Right atrium auricular region (tissue), 2 donors: ENCODE measurements around the gene CCDC12. TPM values are rescaled to one million over a fixed set of nuclear protein-coding genes. Genes with fewer than 3 reads are reported as not detected.

Experiments used
- DNase-seq: peaks from one replicate; pipeline ENCODE4 v3.0.0-alpha.2; 2019; ENCODE audit warnings: low spot score
- H3K27ac ChIP-seq, 2 donors: fragments of 200-600 bp; sonication (generic); 1 replicate in 1 of 2; 2 replicates in 1 of 2; pipeline ENCODE4 v1.5.1; 2016 to 2019
- H3K27me3 ChIP-seq, 2 donors: fragments of 200-600 bp; sonication (generic); one replicate each; pipeline versions ENCODE4 v1.5.1 to v1.6.0; 2017 to 2019
- H3K36me3 ChIP-seq: fragments of 200-600 bp; sonication (generic); one replicate; pipeline ENCODE4 v1.5.1; 2016
- H3K4me1 ChIP-seq, 2 donors: fragments of 200-600 bp; sonication (generic); one replicate each; pipeline versions ENCODE4 v1.5.1 to v1.6.0; 2017 to 2019
- H3K4me3 ChIP-seq, 2 donors: fragments of 200-600 bp; sonication (generic); 1 replicate in 1 of 2; 2 replicates in 1 of 2; pipeline ENCODE4 v1.5.1; 2017 to 2019; ENCODE audit warnings: mild to moderate bottlenecking in 1 of 2, moderate library complexity in 1 of 2
- H3K9me3 ChIP-seq, 2 donors: fragments of 200-600 bp; sonication (generic); one replicate each; pipeline ENCODE4 v1.5.1; 2019
- total RNA-seq, 2 donors: library from RNA; depleted of rRNA; stranded (reverse); fragments of >200 nt; gene quantifications; one replicate each; pipeline ENCODE4 v1.1.0, GENCODE V29; 2016
- TF ChIP-seq, protein P1 (sequence below), 2 donors: fragments of 200-600 bp; sonication (generic); IDR thresholded peaks; one replicate each; pipeline ENCODE4 v1.5.1; 2019; ENCODE audit warnings: antibody characterized with exemption in 2 of 2

Gene CCDC12
- total RNA-seq, 2 donors from 2014 or later: 27.5 to 38.6 TPM

DNA sequence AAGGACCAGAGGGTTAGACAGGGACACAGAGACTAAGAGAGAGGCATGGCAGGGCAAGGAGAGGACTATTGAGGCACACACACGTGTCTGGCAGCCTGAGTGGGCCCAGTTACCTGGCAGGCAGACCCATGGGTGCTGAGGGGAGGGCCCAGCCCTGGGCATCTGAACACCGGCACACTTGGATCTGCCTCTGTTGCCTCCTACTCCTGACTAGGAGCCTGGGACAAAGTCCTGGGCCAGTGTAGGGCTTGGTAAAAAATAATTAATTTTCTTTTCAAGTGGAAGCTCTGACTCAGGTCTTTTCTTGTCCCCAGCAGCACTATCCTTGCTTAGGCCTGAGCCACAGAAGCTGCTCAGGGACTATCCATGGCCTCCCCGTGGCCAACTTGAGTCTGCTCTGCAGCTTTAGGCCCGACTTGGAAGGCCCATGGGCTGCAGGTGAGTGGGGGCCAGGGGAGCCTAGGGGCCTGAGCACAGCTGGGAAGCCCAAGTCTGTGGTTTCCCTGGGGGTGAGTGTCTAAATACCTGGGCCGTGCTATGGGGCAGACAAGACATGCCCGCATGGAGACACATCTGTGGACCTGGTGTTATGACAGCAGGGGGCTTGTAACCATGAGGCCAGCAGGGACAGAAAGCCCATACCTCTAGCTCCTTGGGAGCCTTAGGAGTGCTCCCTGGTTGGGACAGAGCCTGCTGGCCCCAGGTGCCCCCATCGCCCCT lies 99.0 kb downstream of the CCDC12 start, which contains the start of gene PTH1R:
Gene PTH1R, plus strand, starts transcription at position 316 of the 720 bp plus-strand sequence. CDS start 5,839 bp downstream, outside the sequence.
- Histone ChIP-seq H3K36me3 (no peaks in the 10 kb centered on the region), H3K9me3 (no peaks in the 10 kb centered on the region), H3K27ac (peak within 1 kb of the TSS in 1 of 2 donors; percentile 6), H3K4me1 (peaks cover 0 to 45% of the 10 kb centered on the region in 2 donors), H3K27me3 (peaks cover 0 to 10% of the 10 kb centered on the region in 2 donors), H3K4me3 (no peak within 1 kb of the TSS)
- DNase-seq: no peak
- TF ChIP-seq, protein P1, sequence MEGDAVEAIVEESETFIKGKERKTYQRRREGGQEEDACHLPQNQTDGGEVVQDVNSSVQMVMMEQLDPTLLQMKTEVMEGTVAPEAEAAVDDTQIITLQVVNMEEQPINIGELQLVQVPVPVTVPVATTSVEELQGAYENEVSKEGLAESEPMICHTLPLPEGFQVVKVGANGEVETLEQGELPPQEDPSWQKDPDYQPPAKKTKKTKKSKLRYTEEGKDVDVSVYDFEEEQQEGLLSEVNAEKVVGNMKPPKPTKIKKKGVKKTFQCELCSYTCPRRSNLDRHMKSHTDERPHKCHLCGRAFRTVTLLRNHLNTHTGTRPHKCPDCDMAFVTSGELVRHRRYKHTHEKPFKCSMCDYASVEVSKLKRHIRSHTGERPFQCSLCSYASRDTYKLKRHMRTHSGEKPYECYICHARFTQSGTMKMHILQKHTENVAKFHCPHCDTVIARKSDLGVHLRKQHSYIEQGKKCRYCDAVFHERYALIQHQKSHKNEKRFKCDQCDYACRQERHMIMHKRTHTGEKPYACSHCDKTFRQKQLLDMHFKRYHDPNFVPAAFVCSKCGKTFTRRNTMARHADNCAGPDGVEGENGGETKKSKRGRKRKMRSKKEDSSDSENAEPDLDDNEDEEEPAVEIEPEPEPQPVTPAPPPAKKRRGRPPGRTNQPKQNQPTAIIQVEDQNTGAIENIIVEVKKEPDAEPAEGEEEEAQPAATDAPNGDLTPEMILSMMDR (IDR thresholded peaks at IDR 0.05): no peak

DNA sequence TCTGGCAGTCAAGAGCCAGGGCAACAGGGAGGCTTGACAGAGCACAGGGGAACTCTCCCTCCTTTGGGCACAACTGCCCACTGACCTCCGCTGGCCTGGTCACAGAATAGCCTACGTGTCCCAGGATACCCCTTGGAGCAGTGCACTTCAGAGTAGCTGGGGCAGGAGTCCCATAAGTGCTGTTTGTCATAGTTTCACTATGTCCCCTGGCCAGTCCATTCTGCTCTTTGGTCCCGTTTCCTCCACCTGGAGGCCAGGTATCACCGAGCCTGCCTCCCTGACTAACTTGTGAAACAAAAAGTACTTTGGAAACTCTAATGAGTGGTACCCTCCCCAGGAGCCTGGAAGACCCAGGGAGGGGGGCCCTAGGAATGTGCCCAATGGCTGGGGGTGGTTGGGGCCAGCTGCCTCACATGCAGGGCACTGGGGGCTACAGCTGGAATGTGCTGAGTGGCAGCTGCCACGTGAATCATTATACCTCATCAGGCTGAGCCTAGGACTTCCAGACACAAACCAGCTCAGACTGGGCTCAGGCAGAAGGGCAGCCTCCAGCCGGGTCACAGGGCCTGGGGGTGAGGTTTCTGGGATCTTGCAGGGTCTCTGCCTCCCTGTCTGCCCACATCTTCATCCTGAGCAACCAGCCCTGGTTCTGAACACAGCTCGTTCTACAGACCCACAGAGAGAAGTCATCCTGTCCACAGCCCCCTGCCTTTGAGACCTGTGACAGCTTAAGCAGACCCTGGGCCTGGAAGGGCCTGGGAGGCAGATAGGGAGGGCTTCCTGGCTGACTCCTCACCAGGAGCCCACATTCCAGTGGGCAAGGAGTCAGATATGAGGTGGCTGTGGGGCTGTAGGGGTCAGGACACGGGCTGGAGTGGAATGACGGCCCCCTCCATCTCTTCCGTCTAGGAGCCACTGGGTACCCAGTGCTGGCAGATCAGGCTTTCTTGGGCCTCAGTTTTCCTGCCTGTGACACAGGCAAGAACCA lies 99.9 kb downstream of the CCDC12 start:
- no peaks in the 10 kb centered on the region for H3K9me3 ChIP-seq
- no peak overlapping the region for H3K4me3 ChIP-seq
- H3K36me3 ChIP-seq: no peaks in the 10 kb centered on the region
- TF ChIP-seq, protein P1 (IDR thresholded peaks at IDR 0.05): no peak
- no peak overlapping the region for H3K27ac ChIP-seq
- peaks cover 0 to 47% of the 10 kb centered on the region in 2 donors for H3K4me1 ChIP-seq
- no peak for DNase-seq
- peaks cover 0 to under 1% of the 10 kb centered on the region in 2 donors for H3K27me3 ChIP-seq

DNA sequence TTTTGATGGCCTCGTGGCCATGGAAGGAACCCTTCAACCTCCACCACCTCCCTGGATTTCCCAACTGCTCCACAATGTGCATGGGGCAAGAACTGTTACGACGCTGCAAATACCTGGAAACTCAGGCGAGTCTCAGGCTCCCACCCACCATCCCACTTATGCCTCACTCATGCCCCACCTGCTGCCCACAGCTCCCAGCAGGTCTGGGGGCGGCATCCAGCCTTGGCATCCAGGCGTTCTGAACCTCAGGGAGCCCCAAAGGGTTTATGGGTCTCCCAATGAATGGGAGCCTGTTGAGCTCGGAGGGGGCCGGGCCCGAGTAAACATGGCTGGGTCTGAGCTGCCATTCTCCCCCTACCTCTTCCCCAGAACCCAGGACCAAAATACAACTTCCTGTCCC lies 101.0 kb downstream of the CCDC12 start:
- no peaks in the 10 kb centered on the region for H3K27me3 ChIP-seq
- H3K27ac ChIP-seq: no peak overlapping the region
- no peaks in the 10 kb centered on the region for H3K36me3 ChIP-seq
- TF ChIP-seq, protein P1 (IDR thresholded peaks at IDR 0.05): no peak
- no peaks in the 10 kb centered on the region for H3K9me3 ChIP-seq
- H3K4me3 ChIP-seq: no peak overlapping the region
- H3K4me1 ChIP-seq: peaks cover 0 to 51% of the 10 kb centered on the region in 2 donors
- DNase-seq: no peak

DNA sequence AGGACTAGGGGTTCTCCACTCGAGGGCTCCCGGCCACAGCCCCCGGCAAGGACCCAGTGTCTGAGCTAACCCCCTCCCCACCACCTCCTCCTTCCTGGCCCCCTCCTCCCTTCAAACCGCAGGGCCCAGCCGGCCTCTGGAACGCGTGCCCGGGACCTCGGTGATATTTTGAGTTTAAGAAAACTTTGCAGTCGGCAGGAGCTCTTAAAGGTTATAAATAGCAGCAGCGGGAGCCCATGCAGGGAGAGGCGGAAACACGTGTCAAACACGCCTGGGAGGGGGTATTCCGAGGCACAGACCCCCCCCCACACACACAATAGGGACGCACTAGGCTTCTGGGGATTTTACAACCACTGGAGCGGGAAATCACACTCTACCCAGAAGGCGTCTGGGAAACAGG lies 102.1 kb downstream of the CCDC12 start:
- Histone ChIP-seq H3K36me3 (no peaks in the 10 kb centered on the region), H3K27ac (peak overlapping the region; percentile 28 to 35), H3K27me3 (no peaks in the 10 kb centered on the region), H3K4me3 (no peak overlapping the region), H3K4me1 (peaks cover 0 to 51% of the 10 kb centered on the region in 2 donors), H3K9me3 (no peaks in the 10 kb centered on the region)
- no peak for DNase-seq
- TF ChIP-seq, protein P1 (IDR thresholded peaks at IDR 0.05): no peak

DNA sequence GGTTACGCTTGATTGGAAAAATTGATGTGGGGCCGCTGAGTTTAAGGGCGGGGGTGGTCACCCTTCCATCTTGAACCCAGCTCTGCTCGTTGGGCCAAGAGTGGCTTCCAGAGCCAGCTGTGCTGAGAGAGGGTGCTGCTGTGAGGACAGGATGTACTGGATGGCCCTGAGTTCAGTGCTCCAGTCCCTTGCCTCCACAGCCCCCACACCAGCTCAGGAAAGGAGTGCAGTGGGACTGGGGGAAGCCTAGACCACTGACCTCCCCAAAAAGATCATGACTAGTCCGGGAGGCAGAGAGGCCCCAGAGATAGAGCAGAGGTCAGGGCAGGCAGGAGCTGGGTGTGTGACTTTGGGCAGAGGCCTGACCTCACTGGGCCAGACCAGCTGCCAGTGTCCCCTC lies 103.0 kb downstream of the CCDC12 start:
- H3K4me3 ChIP-seq: no peak overlapping the region
- DNase-seq: no peak
- H3K9me3 ChIP-seq: no peaks in the 10 kb centered on the region
- H3K36me3 ChIP-seq: no peaks in the 10 kb centered on the region
- peaks cover 0 to 51% of the 10 kb centered on the region in 2 donors for H3K4me1 ChIP-seq
- TF ChIP-seq, protein P1 (IDR thresholded peaks at IDR 0.05): no peak
- H3K27me3 ChIP-seq: no peaks in the 10 kb centered on the region
- H3K27ac ChIP-seq: peak overlapping the region; percentile 24 to 28

Other genes with a start within 250 kb of the CCDC12 start
- gene MYL3, start 113.3 kb downstream of the CCDC12 start, total RNA-seq: 100 to 1,000 TPM; 208 to 223 TPM
- gene PTH1R, start 99.0 kb downstream of the CCDC12 start, total RNA-seq: 10 to 100 TPM in 1 of 2 donors, 1 to 10 TPM in 1; 7.2 to 10.1 TPM
- gene NBEAL2, start 2.9 kb upstream of the CCDC12 start, total RNA-seq: 10 to 100 TPM in 1 of 2 donors, 1 to 10 TPM in 1; 7.5 to 15.3 TPM
- gene SETD2, start 187.4 kb upstream of the CCDC12 start, total RNA-seq: 10 to 100 TPM; 26.8 to 34.2 TPM